ENCODE measurements around the gene PARP8. TPM values are rescaled to one million over a fixed set of nuclear protein-coding genes. Genes with fewer than 3 reads are reported as not detected.
"Not testable (repeated sequence)": the region's sequence is repeated elsewhere in the genome, so short reads cannot be mapped to it uniquely, and the experiment has no call there.

PARP8 gene, protein sequence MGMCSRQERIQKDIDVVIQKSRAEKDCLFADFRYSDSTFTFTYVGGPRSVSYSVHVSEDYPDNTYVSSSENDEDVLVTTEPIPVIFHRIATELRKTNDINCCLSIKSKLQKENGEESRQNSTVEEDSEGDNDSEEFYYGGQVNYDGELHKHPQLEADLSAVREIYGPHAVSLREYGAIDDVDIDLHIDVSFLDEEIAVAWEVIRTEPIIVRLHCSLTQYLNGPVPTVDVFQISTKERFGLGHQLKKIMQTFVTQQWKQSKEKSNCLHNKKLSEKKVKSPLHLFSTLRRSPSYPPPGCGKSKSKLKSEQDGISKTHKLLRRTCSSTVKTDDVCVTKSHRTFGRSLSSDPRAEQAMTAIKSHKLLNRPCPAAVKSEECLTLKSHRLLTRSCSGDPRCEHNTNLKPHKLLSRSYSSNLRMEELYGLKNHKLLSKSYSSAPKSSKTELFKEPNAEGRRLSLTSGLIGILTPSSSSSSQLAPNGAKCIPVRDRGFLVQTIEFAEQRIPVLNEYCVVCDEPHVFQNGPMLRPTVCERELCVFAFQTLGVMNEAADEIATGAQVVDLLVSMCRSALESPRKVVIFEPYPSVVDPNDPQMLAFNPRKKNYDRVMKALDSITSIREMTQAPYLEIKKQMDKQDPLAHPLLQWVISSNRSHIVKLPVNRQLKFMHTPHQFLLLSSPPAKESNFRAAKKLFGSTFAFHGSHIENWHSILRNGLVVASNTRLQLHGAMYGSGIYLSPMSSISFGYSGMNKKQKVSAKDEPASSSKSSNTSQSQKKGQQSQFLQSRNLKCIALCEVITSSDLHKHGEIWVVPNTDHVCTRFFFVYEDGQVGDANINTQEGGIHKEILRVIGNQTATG
- 10 to 100 TPM; 58.2 to 62.5 TPM for total RNA-seq

DNA sequence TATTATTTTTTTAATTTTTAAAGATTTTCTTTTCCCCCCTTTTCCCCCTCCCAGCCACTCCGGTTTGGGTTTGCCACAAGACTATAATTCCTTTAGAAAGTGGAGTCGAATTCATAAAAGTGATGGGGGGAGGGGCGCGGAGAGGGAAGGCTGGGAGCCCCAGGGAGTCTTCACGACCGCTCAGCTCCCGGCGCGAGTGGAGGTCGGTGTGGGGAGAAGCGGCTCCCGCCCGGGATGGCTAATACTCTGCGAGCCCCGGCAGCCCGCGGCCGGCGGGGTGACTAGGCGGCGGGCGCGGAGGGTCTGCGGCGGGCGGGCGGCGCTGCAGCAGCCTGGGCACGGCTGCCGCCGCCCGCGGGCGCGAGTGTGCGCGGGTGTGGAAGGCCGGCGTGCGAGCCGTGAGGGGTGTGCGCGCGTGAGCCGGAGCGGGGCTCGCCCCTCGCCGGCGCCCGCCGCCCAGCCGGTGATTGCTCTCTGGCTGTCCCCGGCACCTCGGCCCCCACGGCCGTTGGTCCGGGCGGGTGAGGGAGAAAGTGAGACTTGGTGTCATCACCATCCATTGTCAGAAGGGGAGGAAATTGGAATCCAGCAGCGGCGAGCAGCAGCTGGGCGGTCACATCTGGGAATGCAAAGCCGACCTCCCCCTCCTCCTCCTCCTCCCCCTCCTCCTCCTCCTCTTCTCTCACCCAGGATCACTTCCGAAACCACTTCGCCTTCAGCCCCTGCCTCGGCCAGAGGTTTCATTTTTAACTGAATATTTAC, at the start of gene PARP8:
PARP8 (plus strand) TSS at position 377 of the 762 bp plus-strand sequence. CDS start 459 bp downstream, outside the sequence.
- Mint-ChIP-seq H3K4me3 (peak within 1 kb of the TSS; percentile 92), H3K36me3 (peaks cover 7% of the 10 kb centered on the region), H3K27ac (peak within 1 kb of the TSS; percentile 89 to 97), H3K4me1 (ENCODE audit: low read depth in 2 of 2) (peaks cover 36 to 43% of the 10 kb centered on the region in 2 donors), H3K27me3 (no peaks in the 10 kb centered on the region), H3K9me3 (no peaks in the 10 kb centered on the region)
- ATAC-seq (peak; percentile 81 to 82), DNase-seq (ENCODE audit: low spot score) (peak; percentile 78)

DNA sequence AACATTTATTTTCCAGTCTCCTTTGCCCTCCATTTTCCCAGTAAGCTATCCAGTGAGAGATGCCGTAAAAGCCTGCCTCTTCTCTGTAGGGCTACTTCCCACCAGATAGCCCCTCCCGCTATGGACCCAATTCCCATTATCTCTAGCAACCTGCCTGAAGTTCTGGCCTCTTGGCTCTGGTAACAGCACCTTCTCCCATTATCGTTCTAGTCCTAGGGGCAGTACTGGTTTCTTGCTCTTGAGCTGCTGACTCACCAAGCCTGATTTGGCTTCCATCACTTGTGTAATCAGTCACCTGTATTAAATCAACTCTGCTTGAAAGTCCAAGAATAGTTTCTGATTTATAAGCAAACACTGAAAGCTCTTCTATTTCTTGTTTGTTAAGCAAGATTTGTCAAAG, 42.8 kb upstream of the PARP8 start:
- no peak overlapping the region for H3K27ac Mint-ChIP-seq
- no peaks in the 10 kb centered on the region for H3K27me3 Mint-ChIP-seq
- H3K4me3 Mint-ChIP-seq, result no peak overlapping the region
- H3K36me3 Mint-ChIP-seq, result peaks cover 10% of the 10 kb centered on the region
- H3K4me1 Mint-ChIP-seq (ENCODE audit: low read depth in 2 of 2), result peaks cover 11% of the 10 kb centered on the region in 2 donors
- ATAC-seq, result no peak
- peaks cover 5% of the 10 kb centered on the region for H3K9me3 Mint-ChIP-seq
- no peak for DNase-seq (ENCODE audit: low spot score)

DNA sequence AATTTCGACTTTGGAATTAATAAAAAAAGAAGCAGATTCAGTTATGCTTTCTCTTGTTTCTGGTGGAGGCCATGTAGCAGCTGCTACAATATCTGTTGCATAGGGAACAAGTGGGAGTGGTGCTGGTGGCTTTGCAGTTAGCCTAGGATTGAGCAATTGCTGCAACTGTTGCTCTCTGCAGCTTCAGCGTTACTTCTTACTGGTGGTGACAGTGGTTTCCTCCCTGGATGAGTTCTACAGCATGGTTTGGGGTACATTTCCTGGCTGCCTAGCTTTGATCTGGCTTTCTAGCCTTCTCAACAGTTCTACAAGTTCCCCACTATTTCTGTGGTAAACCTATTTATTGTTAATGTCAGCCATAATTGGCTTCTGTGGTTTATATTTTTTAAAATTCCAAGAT, 31.6 kb upstream of the PARP8 start:
- peak overlapping the region; percentile 87 to 93 for H3K27ac Mint-ChIP-seq
- H3K36me3 Mint-ChIP-seq, result peaks cover 15% of the 10 kb centered on the region
- ATAC-seq, H3K27me3 Mint-ChIP-seq, H3K9me3 Mint-ChIP-seq: not testable (repeated sequence)
- peaks cover 36 to 59% of the 10 kb centered on the region in 2 donors for H3K4me1 Mint-ChIP-seq (ENCODE audit: low read depth in 2 of 2)
- peak; percentile 84 for DNase-seq (ENCODE audit: low spot score)
- H3K4me3 Mint-ChIP-seq, result peak overlapping the region; percentile 67

DNA sequence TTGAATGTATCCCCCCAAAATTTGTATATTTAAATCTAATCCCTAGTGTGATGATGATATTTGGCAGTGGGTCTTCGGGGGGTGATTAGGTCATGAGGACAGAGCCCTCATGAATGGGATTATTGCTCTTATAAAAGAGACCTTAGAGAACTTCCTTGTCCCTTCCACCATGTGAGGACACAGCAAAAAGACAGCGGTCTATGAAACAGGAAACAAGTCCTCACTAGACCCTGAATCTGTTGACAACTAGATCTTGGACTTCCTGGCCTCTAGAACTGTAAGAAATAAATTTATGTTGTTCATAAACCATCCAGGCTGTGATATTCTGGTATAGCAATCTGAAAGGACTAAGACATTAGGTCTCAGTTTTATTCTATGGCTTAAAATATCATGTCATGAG, 28.9 kb upstream of the PARP8 start:
- not testable (repeated sequence) for DNase-seq (ENCODE audit: low spot score); ATAC-seq; H3K27me3 Mint-ChIP-seq; H3K36me3 Mint-ChIP-seq; H3K9me3 Mint-ChIP-seq
- Mint-ChIP-seq H3K27ac (peak overlapping the region; percentile 91 to 93), H3K4me1 (ENCODE audit: low read depth in 2 of 2) (peaks cover 30 to 57% of the 10 kb centered on the region in 2 donors), H3K4me3 (peak overlapping the region; percentile 75)

DNA sequence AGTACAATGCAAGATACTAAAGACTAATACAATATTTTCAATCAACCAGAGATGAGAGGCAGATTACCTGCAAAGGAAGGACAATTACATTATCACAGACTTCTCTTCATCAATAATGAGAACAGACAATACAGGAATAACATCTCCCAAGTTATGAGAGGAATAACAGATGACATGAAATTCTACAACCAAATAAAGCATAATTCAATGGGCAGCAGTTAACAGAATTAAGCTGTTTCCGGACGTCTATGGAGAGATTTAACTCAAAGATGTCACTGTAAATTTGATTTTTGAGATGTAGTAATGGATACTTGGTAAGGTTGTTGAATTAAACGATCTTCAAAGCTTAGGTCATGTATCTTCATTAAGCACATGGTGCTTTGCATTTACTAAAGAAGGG, 19.8 kb upstream of the PARP8 start:
- Mint-ChIP-seq H3K27me3 (no peaks in the 10 kb centered on the region), H3K36me3 (peaks cover 6% of the 10 kb centered on the region), H3K27ac (no peak overlapping the region), H3K9me3 (no peaks in the 10 kb centered on the region), H3K4me1 (ENCODE audit: low read depth in 2 of 2) (peaks cover 3 to 9% of the 10 kb centered on the region in 2 donors), H3K4me3 (no peak overlapping the region)
- ATAC-seq, result no peak
- no peak for DNase-seq (ENCODE audit: low spot score)

DNA sequence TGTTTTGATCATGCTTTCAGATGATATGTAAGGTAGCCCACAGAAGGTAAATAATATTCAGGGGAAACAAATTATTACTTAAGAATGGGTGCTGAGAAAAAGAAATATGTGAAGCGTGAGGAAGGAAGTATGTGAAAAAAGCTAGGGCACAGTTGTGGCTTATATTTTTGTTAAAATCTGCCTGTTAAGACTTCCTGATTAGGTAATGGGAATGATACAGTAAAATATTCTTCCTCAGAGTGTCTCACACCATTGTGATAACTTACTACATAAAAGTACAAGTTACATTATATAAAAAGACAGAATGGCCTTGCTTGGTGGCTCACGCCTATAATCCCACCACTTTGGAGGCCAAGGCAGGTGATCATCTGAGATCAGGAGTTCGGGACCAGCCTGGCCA, 18.7 kb upstream of the PARP8 start:
- Mint-ChIP-seq H3K4me1 (ENCODE audit: low read depth in 2 of 2) (peaks cover 3 to 4% of the 10 kb centered on the region in 2 donors), H3K36me3 (peaks cover 3% of the 10 kb centered on the region), H3K27me3 (no peaks in the 10 kb centered on the region), H3K27ac (peak overlapping the region; percentile 49 to 56), H3K4me3 (no peak overlapping the region), H3K9me3 (no peaks in the 10 kb centered on the region)
- DNase-seq (ENCODE audit: low spot score) (no peak), ATAC-seq (no peak)

DNA sequence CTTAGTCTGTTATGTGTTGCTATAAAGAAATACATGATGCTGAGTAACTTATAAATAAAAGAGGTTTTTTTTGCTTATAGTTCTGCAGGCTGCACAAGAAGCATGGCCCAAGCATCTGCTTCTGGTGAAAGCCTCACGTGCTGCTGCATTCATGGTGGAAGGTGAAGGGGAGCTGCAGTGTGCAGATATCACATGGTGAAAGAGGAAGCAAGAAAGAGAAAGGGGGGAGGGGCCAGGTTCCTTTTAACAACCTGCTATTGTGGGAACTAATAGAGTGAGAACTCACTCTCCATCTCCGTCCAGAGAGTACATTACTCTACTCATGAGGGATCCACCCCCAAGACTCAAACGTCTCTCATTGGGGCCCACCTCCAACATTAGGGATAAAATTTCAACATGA, 12.5 kb upstream of the PARP8 start:
- no peaks in the 10 kb centered on the region for H3K9me3 Mint-ChIP-seq

DNA sequence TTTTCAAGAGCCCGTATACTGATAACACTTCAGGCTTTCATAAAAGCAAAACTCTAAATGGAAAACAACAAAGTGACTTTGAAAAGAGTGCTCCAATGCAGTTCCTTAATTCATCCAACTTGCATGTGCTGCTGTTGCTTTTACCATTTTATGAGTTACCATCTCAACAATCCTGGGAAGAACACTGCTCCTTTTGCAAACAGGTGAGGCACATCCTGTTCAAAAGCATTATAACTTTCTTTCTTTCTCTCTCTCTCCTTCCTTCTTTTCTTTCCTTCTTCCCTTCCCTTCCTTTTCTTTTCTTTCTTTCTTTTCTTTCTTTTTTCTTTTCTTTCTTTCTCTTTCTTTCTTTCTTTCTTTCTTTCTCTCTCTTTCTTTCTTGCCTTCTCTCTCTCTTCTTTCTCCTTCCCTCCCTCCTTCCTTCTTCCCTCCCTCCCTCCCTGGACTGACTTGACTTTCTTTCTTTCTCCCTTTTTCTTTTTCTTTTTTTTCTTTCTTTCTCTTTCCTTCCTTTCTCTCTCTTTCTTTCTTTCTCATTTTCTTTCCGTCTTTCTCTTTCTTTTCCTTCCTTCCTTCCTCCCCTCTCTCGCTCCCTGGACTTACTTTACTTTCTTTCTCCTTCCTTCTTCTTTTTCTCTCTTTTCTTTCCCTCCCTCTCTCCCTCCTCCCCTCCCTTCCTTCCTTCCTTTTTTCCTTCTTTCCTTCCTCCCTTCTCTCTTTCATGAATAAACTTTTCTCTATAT, 11.2 kb upstream of the PARP8 start:
- Mint-ChIP-seq H3K4me1 (ENCODE audit: low read depth in 2 of 2) (peaks cover 5 to 8% of the 10 kb centered on the region in 2 donors), H3K36me3 (no peaks in the 10 kb centered on the region), H3K27me3 (no peaks in the 10 kb centered on the region), H3K9me3 (no peaks in the 10 kb centered on the region), H3K27ac (no peak overlapping the region), H3K4me3 (no peak overlapping the region)
- DNase-seq (ENCODE audit: low spot score), result no peak
- no peak for ATAC-seq

More for the DNA sequence above, 12.5 kb upstream of the PARP8 start:
- DNase-seq (ENCODE audit: low spot score) (no peak), ATAC-seq (no peak)
- no peaks in the 10 kb centered on the region for H3K36me3 Mint-ChIP-seq
- H3K27me3 Mint-ChIP-seq, result no peaks in the 10 kb centered on the region
- no peak overlapping the region for H3K4me3 Mint-ChIP-seq
- peaks cover 5 to 8% of the 10 kb centered on the region in 2 donors for H3K4me1 Mint-ChIP-seq (ENCODE audit: low read depth in 2 of 2)
- H3K27ac Mint-ChIP-seq, result no peak overlapping the region

DNA sequence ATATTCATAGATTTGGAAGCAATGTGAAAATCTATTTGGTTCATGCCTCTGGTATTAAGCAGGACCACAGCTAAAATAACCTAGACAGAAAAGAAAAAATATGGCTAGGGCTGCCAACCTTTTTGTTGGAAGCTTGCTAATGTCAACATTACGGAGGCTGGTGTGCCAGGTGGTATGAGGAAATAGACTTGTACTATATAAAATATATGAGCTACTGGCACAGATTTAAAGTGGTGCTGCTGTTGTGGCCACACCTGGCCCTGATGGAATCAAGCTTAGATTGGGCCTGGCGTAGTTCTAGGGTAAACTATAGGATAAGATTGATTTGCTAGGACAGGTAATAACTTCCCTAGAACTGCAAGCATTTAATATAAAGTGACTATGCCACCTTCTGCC, 10.6 kb upstream of the PARP8 start:
- no peaks in the 10 kb centered on the region for H3K27me3 Mint-ChIP-seq
- no peak for ATAC-seq
- no peak for DNase-seq (ENCODE audit: low spot score)
- H3K9me3 Mint-ChIP-seq, result no peaks in the 10 kb centered on the region
- no peak overlapping the region for H3K27ac Mint-ChIP-seq
- H3K4me1 Mint-ChIP-seq (ENCODE audit: low read depth in 2 of 2), result peaks cover 5 to 8% of the 10 kb centered on the region in 2 donors
- no peak overlapping the region for H3K4me3 Mint-ChIP-seq
- no peaks in the 10 kb centered on the region for H3K36me3 Mint-ChIP-seq

DNA sequence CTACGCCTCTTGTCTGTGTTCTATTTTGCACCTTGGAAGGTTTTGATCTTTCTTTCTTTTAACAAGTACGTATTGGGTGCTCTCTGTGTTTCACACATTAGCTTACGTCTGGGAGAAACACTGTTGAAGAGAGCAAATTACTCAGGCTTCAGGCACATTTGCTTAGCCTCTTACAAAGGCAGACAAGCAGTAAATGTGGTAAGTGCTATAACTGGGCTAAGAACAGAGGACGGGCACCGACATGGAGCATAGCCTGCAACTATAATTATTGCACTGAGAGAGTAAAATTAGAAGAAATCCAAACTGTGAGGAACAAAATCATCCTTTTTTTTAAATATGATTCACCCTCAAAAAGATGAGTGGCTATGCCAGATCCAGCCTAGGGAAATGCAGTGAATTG, 9.4 kb upstream of the PARP8 start:
- no peaks in the 10 kb centered on the region for H3K9me3 Mint-ChIP-seq
- no peaks in the 10 kb centered on the region for H3K27me3 Mint-ChIP-seq
- H3K4me3 Mint-ChIP-seq, result no peak overlapping the region
- H3K27ac Mint-ChIP-seq, result no peak overlapping the region
- no peaks in the 10 kb centered on the region for H3K36me3 Mint-ChIP-seq
- no peak for ATAC-seq
- no peak for DNase-seq (ENCODE audit: low spot score)
- peaks cover 5 to 8% of the 10 kb centered on the region in 2 donors for H3K4me1 Mint-ChIP-seq (ENCODE audit: low read depth in 2 of 2)

DNA sequence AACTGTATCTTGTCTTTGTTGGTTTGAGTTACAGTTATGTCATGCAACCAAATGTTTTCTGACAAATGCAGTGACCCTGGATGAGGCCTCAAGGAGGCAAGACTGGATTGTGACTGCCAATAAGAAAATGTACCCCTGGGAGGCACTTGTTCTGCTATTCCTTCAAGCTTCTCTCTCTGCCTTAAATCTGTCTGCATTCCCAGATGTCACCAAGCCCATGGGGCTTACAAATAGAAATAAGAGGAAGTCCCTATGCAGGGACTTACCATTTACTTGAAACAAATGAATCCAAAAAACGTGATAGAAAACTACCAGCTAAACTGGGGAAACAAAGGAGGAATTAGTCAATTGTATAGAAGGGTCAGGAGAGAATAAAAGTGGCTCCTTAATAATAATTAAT, 8.2 kb upstream of the PARP8 start:
- H3K4me3 Mint-ChIP-seq, result no peak overlapping the region

DNA sequence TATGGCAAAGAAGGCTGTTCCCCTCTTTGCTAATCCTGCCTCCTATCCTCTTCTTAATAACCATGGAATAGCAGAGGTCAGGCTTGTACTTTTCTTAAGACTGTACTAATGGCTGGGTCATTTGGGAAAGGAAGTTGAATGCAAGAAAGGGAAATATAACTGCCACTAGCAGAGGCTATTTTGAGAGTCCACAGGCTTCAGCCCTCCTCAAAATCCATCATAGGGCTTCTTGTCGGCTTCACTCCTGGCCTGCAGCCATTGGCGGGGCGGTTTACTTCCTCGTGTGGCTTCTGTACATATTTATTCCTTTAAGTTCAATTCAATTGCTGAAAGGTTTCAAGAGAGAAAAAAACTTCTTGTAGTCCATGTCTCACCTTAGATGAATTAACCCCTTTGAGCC, 2.8 kb upstream of the PARP8 start:
- ATAC-seq (no peak), DNase-seq (ENCODE audit: low spot score) (no peak)
- Mint-ChIP-seq H3K4me3 (no peak overlapping the region), H3K9me3 (no peaks in the 10 kb centered on the region), H3K36me3 (peaks cover 7% of the 10 kb centered on the region), H3K27me3 (no peaks in the 10 kb centered on the region), H3K27ac (no peak overlapping the region), H3K4me1 (ENCODE audit: low read depth in 2 of 2) (peaks cover 23 to 24% of the 10 kb centered on the region in 2 donors)

More for the DNA sequence above, 8.2 kb upstream of the PARP8 start:
- no peak overlapping the region for H3K27ac Mint-ChIP-seq
- peaks cover 6 to 9% of the 10 kb centered on the region in 2 donors for H3K4me1 Mint-ChIP-seq (ENCODE audit: low read depth in 2 of 2)
- no peak for ATAC-seq
- no peaks in the 10 kb centered on the region for H3K27me3 Mint-ChIP-seq
- no peak for DNase-seq (ENCODE audit: low spot score)
- no peaks in the 10 kb centered on the region for H3K36me3 Mint-ChIP-seq
- H3K9me3 Mint-ChIP-seq, result no peaks in the 10 kb centered on the region

DNA sequence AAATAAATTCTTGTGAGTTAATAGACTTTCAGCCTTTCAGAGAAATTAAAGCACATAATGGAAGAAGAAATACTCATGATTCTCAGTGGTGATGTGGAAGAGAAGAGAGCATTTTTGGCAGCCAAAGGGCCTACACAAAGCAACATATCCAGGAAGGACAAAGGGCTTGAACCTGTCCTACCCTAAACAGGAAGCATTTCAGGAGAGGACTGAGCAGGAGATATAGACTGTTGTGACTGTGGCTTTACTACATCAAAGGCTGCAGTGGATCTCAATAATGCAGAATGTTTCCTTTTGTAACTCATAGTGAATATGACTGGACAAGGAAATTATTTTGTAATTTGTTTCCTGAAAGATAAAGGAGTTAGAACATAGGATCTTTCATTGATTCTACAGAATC, 1.3 kb upstream of the PARP8 start:
- ATAC-seq (no peak), DNase-seq (ENCODE audit: low spot score) (no peak)
- Mint-ChIP-seq H3K9me3 (no peaks in the 10 kb centered on the region), H3K27ac (peak overlapping the region; percentile 89 to 97), H3K27me3 (no peaks in the 10 kb centered on the region), H3K4me1 (ENCODE audit: low read depth in 2 of 2) (peaks cover 28 to 34% of the 10 kb centered on the region in 2 donors), H3K36me3 (peaks cover 7% of the 10 kb centered on the region), H3K4me3 (peak overlapping the region; percentile 92)
